Hypothalamus (tissue), 51 donors: ENCODE results near the gene NRCAM.
A peak's percentile ranks its signal among the peaks of the same experiment; 100 is the strongest.

ENCODE experiments used
- DNase-seq, 51 donors: peaks; one replicate each; lab custom pipeline; 2025; lab: John Stamatoyannopoulos, UW

NRCAM gene

GRCh38 chr7:108114117-108114841 is 342.0 kb downstream of the NRCAM start:
- no peak for DNase-seq

GRCh38 chr7:108112683-108113082 is 343.6 kb downstream of the NRCAM start:
- no peak for DNase-seq

- DNase-seq = peak in 3 of 51 donors; percentile 0 to 20 (median 4)
These were observed 346.9 kb downstream of the NRCAM start for GRCh38 chr7:108109221-108109908.

GRCh38 chr7:108108131-108108530 is 348.1 kb downstream of the NRCAM start:
- DNase-seq = no peak

GRCh38 chr7:108104324-108104723 is 351.9 kb downstream of the NRCAM start:
- no peak for DNase-seq

- no peak for DNase-seq
These were observed 352.5 kb downstream of the NRCAM start for GRCh38 chr7:108103558-108104298.

GRCh38 chr7:108102671-108103312 is 353.4 kb downstream of the NRCAM start:
- DNase-seq = no peak

GRCh38 chr7:108101759-108102158 is 354.5 kb downstream of the NRCAM start:
- DNase-seq = no peak

GRCh38 chr7:108099713-108100112 is 356.5 kb downstream of the NRCAM start:
- DNase-seq = no peak

- no peak for DNase-seq
These were observed 358.5 kb downstream of the NRCAM start for GRCh38 chr7:108097703-108098102.
